ENCODE results near the gene STYX.

- peak; percentile 84 for TF ChIP-seq POLR2A (IDR thresholded peaks at IDR 0.05; ENCODE audit: low read depth, low read length)
- peak; percentile 88 for TF ChIP-seq TAF1 (IDR thresholded peaks at IDR 0.05; ENCODE audit: low read depth, low read length)
- TF ChIP-seq POLR2AphosphoS5 (IDR thresholded peaks at IDR 0.05; ENCODE audit: low read depth, low read length): peak; percentile 87
These were observed 23.0 kb upstream of the STYX start, which contains the start of gene PSMC6 for GRCh38 chr14:52706724-52707706.
